Measurements from ENCODE around the gene AMIGO2. TPM values are rescaled to one million over a fixed set of nuclear protein-coding genes. Genes with fewer than 3 reads are reported as not detected.

The AMIGO2 gene
- total and polyA plus RNA-seq, 2 experiments from 2014 or later = 1.8 to 3.8 TPM

DNA sequence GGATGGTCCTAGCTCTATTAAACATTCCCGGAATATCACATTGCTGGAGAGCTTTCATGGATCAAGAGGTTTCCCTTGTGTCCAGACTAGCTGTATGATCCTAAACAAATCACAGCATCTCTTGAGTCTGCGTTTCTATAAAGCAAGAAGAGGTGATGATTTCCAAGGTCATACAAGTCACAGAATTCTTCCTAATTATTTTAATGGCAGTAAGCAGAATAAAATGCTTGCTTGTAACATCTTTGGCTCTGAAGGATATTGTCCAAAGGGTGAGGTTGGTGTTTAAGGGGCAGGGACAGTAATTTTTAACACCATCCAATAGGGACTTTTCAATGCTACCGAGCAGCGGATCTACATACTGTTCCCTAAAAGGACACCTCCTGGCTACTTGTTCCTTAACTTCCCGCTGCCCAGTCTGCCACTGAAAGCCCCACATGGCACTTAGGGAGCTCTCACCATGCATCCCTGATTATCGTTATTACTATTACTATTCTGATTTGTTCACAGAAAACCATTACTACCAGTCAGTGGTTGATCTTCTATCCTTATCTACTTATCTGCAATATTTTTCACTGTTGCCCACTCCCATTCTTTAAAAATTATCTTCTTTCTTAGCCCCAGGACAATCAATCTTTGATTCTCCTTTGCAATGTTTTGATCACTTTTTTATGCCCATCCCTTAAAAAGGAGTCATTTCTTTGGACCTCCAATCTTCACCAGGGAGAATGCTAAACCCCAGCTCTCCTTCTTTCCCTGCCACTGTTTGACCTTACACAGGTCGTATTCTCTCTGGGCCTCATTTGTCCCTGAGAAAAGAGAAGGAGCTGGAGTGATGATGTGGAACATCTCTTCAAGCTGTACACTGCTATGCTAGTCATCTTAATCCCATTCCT lies 4.3 kb downstream of the AMIGO2 start:
- H3K4me3 Mint-ChIP-seq = no peak overlapping the region
- H3K27me3 Mint-ChIP-seq (ENCODE audit: insufficient read depth, low read depth, poor library complexity) = peaks cover 15% of the 10 kb centered on the region
- H3K4me1 Mint-ChIP-seq = peaks cover 24% of the 10 kb centered on the region
- Histone ChIP-seq H3K27me3 (ENCODE audit: insufficient read depth) (peaks cover 28% of the 10 kb centered on the region), H3K4me2 (no peak overlapping the region), H3F3A (replicated peaks; ENCODE audit: low read depth) (no peaks in the 10 kb centered on the region), H3K9me2 (ENCODE audit: insufficient read depth) (no peaks in the 10 kb centered on the region), H3K4me1 (ENCODE audit: insufficient read depth) (no peaks in the 10 kb centered on the region), H2AFZ (no peak overlapping the region), H3K27ac (ENCODE audit: low read depth) (no peak overlapping the region), H3K36me3 (ENCODE audit: insufficient read depth) (no peaks in the 10 kb centered on the region), H3K79me2 (replicated peaks; ENCODE audit: insufficient read depth) (no peaks in the 10 kb centered on the region), H4K20me1 (replicated peaks; ENCODE audit: insufficient read depth) (no peaks in the 10 kb centered on the region), H3K4me3 (no peak overlapping the region)
- H3K9me3 Mint-ChIP-seq = no peaks in the 10 kb centered on the region
- no peak for DNase-seq (ENCODE audit: low spot score)
- no peak overlapping the region for H3K27ac Mint-ChIP-seq
- TF ChIP-seq ZNF114 (CRISPR knock-in tag; IDR thresholded peaks at IDR 0.05) (no peak), EZH2 (IDR thresholded peaks at IDR 0.05; ENCODE audit: low read depth, unreplicated experiment) (no peak), JUNB (IDR thresholded peaks at IDR 0.05; ENCODE audit: unreplicated experiment) (no peak), STAT1 (IDR thresholded peaks at IDR 0.05; ENCODE audit: unreplicated experiment) (no peak), CREB1 (CRISPR knock-in tag; IDR thresholded peaks at IDR 0.05; ENCODE audit: low read depth) (no peak), POLR2AphosphoS5 (IDR thresholded peaks at IDR 0.05; ENCODE audit: low read depth) (no peak), ZNF331 (CRISPR knock-in tag; IDR thresholded peaks at IDR 0.05; ENCODE audit: low read depth) (no peak), NANOG (IDR thresholded peaks at IDR 0.05; ENCODE audit: borderline replicate concordance) (no peak), EZH2phosphoT487 (IDR thresholded peaks at IDR 0.05; ENCODE audit: unreplicated experiment) (no peak)
- TF ChIP-seq, protein P1, sequence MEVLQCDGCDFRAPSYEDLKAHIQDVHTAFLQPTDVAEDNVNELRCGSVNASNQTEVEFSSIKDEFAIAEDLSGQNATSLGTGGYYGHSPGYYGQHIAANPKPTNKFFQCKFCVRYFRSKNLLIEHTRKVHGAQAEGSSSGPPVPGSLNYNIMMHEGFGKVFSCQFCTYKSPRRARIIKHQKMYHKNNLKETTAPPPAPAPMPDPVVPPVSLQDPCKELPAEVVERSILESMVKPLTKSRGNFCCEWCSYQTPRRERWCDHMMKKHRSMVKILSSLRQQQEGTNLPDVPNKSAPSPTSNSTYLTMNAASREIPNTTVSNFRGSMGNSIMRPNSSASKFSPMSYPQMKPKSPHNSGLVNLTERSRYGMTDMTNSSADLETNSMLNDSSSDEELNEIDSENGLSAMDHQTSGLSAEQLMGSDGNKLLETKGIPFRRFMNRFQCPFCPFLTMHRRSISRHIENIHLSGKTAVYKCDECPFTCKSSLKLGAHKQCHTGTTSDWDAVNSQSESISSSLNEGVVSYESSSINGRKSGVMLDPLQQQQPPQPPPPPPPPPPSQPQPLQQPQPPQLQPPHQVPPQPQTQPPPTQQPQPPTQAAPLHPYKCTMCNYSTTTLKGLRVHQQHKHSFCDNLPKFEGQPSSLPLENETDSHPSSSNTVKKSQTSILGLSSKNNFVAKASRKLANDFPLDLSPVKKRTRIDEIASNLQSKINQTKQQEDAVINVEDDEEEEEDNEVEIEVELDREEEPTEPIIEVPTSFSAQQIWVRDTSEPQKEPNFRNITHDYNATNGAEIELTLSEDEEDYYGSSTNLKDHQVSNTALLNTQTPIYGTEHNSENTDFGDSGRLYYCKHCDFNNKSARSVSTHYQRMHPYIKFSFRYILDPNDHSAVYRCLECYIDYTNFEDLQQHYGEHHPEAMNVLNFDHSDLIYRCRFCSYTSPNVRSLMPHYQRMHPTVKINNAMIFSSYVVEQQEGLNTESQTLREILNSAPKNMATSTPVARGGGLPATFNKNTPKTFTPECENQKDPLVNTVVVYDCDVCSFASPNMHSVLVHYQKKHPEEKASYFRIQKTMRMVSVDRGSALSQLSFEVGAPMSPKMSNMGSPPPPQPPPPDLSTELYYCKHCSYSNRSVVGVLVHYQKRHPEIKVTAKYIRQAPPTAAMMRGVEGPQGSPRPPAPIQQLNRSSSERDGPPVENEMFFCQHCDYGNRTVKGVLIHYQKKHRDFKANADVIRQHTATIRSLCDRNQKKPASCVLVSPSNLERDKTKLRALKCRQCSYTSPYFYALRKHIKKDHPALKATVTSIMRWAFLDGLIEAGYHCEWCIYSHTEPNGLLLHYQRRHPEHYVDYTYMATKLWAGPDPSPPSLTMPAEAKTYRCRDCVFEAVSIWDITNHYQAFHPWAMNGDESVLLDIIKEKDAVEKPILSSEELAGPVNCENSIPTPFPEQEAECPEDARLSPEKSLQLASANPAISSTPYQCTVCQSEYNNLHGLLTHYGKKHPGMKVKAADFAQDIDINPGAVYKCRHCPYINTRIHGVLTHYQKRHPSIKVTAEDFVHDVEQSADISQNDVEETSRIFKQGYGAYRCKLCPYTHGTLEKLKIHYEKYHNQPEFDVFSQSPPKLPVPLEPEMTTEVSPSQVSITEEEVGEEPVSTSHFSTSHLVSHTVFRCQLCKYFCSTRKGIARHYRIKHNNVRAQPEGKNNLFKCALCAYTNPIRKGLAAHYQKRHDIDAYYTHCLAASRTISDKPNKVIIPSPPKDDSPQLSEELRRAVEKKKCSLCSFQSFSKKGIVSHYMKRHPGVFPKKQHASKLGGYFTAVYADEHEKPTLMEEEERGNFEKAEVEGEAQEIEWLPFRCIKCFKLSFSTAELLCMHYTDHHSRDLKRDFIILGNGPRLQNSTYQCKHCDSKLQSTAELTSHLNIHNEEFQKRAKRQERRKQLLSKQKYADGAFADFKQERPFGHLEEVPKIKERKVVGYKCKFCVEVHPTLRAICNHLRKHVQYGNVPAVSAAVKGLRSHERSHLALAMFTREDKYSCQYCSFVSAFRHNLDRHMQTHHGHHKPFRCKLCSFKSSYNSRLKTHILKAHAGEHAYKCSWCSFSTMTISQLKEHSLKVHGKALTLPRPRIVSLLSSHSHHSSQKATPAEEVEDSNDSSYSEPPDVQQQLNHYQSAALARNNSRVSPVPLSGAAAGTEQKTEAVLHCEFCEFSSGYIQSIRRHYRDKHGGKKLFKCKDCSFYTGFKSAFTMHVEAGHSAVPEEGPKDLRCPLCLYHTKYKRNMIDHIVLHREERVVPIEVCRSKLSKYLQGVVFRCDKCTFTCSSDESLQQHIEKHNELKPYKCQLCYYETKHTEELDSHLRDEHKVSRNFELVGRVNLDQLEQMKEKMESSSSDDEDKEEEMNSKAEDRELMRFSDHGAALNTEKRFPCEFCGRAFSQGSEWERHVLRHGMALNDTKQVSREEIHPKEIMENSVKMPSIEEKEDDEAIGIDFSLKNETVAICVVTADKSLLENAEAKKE (CRISPR knock-in tag; IDR thresholded peaks at IDR 0.05) = no peak
- TF ChIP-seq, protein P2, sequence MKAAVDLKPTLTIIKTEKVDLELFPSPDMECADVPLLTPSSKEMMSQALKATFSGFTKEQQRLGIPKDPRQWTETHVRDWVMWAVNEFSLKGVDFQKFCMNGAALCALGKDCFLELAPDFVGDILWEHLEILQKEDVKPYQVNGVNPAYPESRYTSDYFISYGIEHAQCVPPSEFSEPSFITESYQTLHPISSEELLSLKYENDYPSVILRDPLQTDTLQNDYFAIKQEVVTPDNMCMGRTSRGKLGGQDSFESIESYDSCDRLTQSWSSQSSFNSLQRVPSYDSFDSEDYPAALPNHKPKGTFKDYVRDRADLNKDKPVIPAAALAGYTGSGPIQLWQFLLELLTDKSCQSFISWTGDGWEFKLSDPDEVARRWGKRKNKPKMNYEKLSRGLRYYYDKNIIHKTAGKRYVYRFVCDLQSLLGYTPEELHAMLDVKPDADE (IDR thresholded peaks at IDR 0.05) = no peak
- TF ChIP-seq, protein P3, sequence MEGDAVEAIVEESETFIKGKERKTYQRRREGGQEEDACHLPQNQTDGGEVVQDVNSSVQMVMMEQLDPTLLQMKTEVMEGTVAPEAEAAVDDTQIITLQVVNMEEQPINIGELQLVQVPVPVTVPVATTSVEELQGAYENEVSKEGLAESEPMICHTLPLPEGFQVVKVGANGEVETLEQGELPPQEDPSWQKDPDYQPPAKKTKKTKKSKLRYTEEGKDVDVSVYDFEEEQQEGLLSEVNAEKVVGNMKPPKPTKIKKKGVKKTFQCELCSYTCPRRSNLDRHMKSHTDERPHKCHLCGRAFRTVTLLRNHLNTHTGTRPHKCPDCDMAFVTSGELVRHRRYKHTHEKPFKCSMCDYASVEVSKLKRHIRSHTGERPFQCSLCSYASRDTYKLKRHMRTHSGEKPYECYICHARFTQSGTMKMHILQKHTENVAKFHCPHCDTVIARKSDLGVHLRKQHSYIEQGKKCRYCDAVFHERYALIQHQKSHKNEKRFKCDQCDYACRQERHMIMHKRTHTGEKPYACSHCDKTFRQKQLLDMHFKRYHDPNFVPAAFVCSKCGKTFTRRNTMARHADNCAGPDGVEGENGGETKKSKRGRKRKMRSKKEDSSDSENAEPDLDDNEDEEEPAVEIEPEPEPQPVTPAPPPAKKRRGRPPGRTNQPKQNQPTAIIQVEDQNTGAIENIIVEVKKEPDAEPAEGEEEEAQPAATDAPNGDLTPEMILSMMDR (conservative IDR thresholded peaks at IDR 0.05; ENCODE audit: low read depth in 2 of 2) = no peak
- TF ChIP-seq, protein P4, sequence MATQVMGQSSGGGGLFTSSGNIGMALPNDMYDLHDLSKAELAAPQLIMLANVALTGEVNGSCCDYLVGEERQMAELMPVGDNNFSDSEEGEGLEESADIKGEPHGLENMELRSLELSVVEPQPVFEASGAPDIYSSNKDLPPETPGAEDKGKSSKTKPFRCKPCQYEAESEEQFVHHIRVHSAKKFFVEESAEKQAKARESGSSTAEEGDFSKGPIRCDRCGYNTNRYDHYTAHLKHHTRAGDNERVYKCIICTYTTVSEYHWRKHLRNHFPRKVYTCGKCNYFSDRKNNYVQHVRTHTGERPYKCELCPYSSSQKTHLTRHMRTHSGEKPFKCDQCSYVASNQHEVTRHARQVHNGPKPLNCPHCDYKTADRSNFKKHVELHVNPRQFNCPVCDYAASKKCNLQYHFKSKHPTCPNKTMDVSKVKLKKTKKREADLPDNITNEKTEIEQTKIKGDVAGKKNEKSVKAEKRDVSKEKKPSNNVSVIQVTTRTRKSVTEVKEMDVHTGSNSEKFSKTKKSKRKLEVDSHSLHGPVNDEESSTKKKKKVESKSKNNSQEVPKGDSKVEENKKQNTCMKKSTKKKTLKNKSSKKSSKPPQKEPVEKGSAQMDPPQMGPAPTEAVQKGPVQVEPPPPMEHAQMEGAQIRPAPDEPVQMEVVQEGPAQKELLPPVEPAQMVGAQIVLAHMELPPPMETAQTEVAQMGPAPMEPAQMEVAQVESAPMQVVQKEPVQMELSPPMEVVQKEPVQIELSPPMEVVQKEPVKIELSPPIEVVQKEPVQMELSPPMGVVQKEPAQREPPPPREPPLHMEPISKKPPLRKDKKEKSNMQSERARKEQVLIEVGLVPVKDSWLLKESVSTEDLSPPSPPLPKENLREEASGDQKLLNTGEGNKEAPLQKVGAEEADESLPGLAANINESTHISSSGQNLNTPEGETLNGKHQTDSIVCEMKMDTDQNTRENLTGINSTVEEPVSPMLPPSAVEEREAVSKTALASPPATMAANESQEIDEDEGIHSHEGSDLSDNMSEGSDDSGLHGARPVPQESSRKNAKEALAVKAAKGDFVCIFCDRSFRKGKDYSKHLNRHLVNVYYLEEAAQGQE (IDR thresholded peaks at IDR 0.05; ENCODE audit: unreplicated experiment) = no peak
- no peak for ATAC-seq
- no peaks in the 10 kb centered on the region for H3K36me3 Mint-ChIP-seq (ENCODE audit: low read depth)
